ENCODE results near the gene RNF187. TPM values are rescaled to one million over a fixed set of nuclear protein-coding genes. Genes with fewer than 3 reads are reported as not detected.

RNF187 gene
- total RNA-seq, 8 experiments from 2014 or later, result 39.2 to 132 (median 87.0) TPM

- Histone ChIP-seq H3K27ac (no peak overlapping the region), H3K4me3 (no peak overlapping the region), H3K4me1 (replicated peaks in 1 of 2) (no peaks in the 10 kb centered on the region)
- in situ Hi-C loops (cut with MboI; ENCODE audit: low pct_unique_long_range_greater_than_20kb in 2 of 9, low sequenced_read_pairs in 9 of 9, unreplicated experiment in 9 of 9), result no loop called here
- 0 to 62% (median 60%) methylated on average over 1 to 3 of the region's 3 CpGs; no CpG with 5 or more reads in 5 of the 10 experiments for WGBS, 10 experiments
- ATAC-seq (replicated peaks in 6 of 8), result no peak
Observed at GRCh38 chr1:228530086-228530758, 43.0 kb downstream of the RNF187 start.

GRCh38 chr1:228530951-228531731, 44.0 kb downstream of the RNF187 start:
- no peaks in the 10 kb centered on the region for H3K4me1 ChIP-seq (replicated peaks in 1 of 2)
- in situ Hi-C loops (cut with MboI; ENCODE audit: low pct_unique_long_range_greater_than_20kb in 2 of 9, low sequenced_read_pairs in 9 of 9, unreplicated experiment in 9 of 9), result no loop called here
- no peak overlapping the region for H3K4me3 ChIP-seq
- H3K27ac ChIP-seq, result no peak overlapping the region
- no peak for ATAC-seq (replicated peaks in 6 of 8)
- 0 to 83% (median 51%) methylated on average over 1 to 5 of the region's 5 CpGs for WGBS, 10 experiments

DNA sequence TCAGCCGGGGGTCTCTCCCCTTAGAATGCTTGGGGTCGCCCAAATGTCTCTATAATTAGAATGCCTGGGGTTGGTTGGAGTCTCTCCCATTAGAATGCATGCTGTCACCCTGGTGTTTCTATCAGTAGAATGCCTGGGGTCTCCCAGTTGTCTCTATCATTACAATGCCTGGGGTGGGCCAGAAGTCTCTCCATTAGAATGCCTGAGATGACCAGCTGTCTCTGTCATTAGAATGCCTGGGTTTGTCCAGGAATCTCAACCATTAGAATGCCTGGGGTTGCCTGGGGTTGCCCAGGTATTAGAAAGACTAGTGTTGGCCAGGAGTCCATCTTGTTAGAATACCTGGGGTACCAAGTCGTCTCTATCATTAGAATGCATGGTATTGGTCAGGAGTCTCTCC, 51.6 kb downstream of the RNF187 start:
- H3K4me3 ChIP-seq, result no peak overlapping the region
- no peak overlapping the region for H3K27ac ChIP-seq
- no peaks in the 10 kb centered on the region for H3K4me1 ChIP-seq (replicated peaks in 1 of 2)
- WGBS, 10 experiments, result 0 to 53% (median 33%) methylated on average over 1 to 3 of the region's 3 CpGs; no CpG with 5 or more reads in 3 of the 10 experiments
- in situ Hi-C loops (cut with MboI; ENCODE audit: low pct_unique_long_range_greater_than_20kb in 2 of 9, low sequenced_read_pairs in 9 of 9, unreplicated experiment in 9 of 9), result no loop called here
- ATAC-seq (replicated peaks in 6 of 8), result no peak

DNA sequence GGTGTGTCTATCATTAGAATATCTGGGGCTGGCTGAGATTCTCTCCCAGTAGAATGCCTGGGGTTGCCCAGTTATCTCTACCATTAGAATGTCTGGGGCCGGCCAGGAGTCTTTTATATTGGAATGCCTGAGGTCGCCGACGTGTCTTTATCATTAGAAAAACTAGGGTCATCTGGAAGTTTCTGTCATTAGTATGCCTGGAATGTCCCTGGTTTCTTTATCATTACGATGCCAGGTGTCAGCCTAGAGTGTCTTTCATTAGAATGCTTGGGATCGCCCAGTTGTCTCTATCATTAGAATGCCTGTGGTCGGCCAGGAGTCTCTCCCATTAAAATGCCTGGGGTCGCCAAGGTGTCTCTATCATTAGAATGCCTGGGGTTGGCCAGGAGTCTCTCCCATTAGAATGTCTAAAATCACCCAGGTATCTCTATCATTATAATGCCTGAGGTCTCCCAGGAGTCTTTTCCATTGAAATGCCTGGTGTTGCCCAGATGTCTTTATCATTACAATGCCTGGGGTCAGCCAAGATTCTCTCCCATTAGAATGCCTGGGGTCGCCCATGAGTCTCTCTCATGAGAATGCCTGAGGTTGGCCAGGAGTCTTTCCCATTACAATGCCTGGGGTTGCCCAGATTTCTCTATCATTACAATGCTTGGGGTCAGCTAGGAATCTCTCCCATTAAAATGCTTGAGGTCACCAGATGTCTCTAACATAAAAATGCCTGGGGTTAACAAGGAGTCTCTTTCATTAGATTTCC, 53.2 kb downstream of the RNF187 start:
- ATAC-seq (replicated peaks in 6 of 8), result no peak

GRCh38 chr1:228541725-228542124, 54.5 kb downstream of the RNF187 start:
- Histone ChIP-seq H3K27ac (no peak overlapping the region), H3K4me1 (replicated peaks in 1 of 2) (no peaks in the 10 kb centered on the region), H3K4me3 (no peak overlapping the region)
- WGBS, 10 experiments, result 0 to 83% (median 58%) methylated on average over 1 to 4 of the region's 4 CpGs; no CpG with 5 or more reads in 2 of the 10 experiments
- no peak for ATAC-seq (replicated peaks in 6 of 8)
- in situ Hi-C loops (cut with MboI; ENCODE audit: low pct_unique_long_range_greater_than_20kb in 2 of 9, low sequenced_read_pairs in 9 of 9, unreplicated experiment in 9 of 9), result no loop called here

More for the DNA sequence above, 53.2 kb downstream of the RNF187 start:
- in situ Hi-C loops (cut with MboI; ENCODE audit: low pct_unique_long_range_greater_than_20kb in 2 of 9, low sequenced_read_pairs in 9 of 9, unreplicated experiment in 9 of 9), result no loop called here
- Histone ChIP-seq H3K4me1 (replicated peaks in 1 of 2) (no peaks in the 10 kb centered on the region), H3K27ac (no peak overlapping the region), H3K4me3 (no peak overlapping the region)
- WGBS, 10 experiments, result 9 to 49% (median 21%) methylated on average over 1 to 9 of the region's 9 CpGs; no CpG with 5 or more reads in 1 of the 10 experiments

GRCh38 chr1:228542376-228542775, 55.2 kb downstream of the RNF187 start:
- Histone ChIP-seq H3K27ac (no peak overlapping the region), H3K4me3 (no peak overlapping the region), H3K4me1 (replicated peaks in 1 of 2) (no peaks in the 10 kb centered on the region)
- 40 to 80% (median 50%) methylated on average over 1 to 2 of the region's 2 CpGs; no CpG with 5 or more reads in 5 of the 10 experiments for WGBS, 10 experiments
- ATAC-seq (replicated peaks in 6 of 8), result no peak
- in situ Hi-C loops (cut with MboI; ENCODE audit: low pct_unique_long_range_greater_than_20kb in 2 of 9, low sequenced_read_pairs in 9 of 9, unreplicated experiment in 9 of 9), result no loop called here

DNA sequence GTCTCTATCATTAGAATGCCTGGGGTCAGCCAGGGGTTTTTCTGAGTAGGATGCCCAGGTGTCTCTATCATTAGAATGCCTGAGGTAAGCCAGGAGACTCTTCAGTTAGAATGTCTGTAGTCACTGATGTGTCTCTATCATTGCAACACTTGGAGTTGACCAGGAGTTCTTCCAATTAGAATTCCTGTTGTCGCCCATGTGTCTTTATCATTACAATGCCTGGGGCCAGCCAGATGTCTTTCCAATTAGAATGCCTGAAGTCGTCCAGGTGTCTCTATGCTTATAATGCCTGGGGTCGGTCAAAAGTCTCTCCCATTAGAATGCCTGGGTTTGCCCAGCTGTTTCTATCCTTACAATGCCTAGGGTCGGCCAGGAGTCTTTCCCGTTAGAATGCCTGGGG, 55.8 kb downstream of the RNF187 start:
- in situ Hi-C loops (cut with MboI; ENCODE audit: low pct_unique_long_range_greater_than_20kb in 2 of 9, low sequenced_read_pairs in 9 of 9, unreplicated experiment in 9 of 9), result no loop called here
- WGBS, 10 experiments, result 0 to 79% (median 38%) methylated on average over 1 to 5 of the region's 5 CpGs; no CpG with 5 or more reads in 2 of the 10 experiments
- no peak for ATAC-seq (replicated peaks in 6 of 8)

DNA sequence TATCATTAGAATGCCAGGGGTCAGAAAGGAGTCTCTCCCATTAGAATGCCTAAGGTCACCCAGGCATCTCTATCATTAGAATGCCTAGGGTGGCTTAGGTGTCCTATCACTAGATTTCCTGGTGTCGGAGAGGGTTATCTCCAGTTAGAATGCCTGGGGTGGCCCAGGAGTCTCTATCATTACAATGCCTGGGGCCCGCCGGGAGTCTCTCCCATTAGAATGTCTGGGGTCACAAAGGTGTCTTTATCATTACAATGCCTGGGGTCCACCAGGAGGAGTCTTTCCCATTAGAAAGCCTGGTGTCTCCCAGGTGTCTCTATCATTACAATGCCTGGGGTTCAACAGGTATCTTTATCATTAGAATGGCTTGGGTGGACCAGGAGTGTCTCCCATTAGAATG, 56.2 kb downstream of the RNF187 start:
- WGBS, 10 experiments, result 61 to 100% (median 88%) methylated on average over 1 to 3 of the region's 3 CpGs; no CpG with 5 or more reads in 5 of the 10 experiments
- in situ Hi-C loops (cut with MboI; ENCODE audit: low pct_unique_long_range_greater_than_20kb in 2 of 9, low sequenced_read_pairs in 9 of 9, unreplicated experiment in 9 of 9), result no loop called here
- H3K27ac ChIP-seq, result no peak overlapping the region
- H3K4me3 ChIP-seq, result no peak overlapping the region
- ATAC-seq (replicated peaks in 6 of 8), result no peak
- H3K4me1 ChIP-seq (replicated peaks in 1 of 2), result no peaks in the 10 kb centered on the region

More for the DNA sequence above, 55.8 kb downstream of the RNF187 start:
- H3K27ac ChIP-seq, result no peak overlapping the region
- H3K4me3 ChIP-seq, result no peak overlapping the region
- no peaks in the 10 kb centered on the region for H3K4me1 ChIP-seq (replicated peaks in 1 of 2)

- 0 to 67% (median 32%) methylated on average over 1 to 7 of the region's 7 CpGs for WGBS, 10 experiments
- Histone ChIP-seq H3K4me3 (no peak overlapping the region), H3K4me1 (replicated peaks in 1 of 2) (no peaks in the 10 kb centered on the region), H3K27ac (no peak overlapping the region)
- in situ Hi-C loops (cut with MboI; ENCODE audit: low pct_unique_long_range_greater_than_20kb in 2 of 9, low sequenced_read_pairs in 9 of 9, unreplicated experiment in 9 of 9), result no loop called here
- ATAC-seq (replicated peaks in 6 of 8), result no peak
Observed at GRCh38 chr1:228544021-228544850, 57.1 kb downstream of the RNF187 start.

GRCh38 chr1:228544921-228545591, 57.9 kb downstream of the RNF187 start:
- WGBS, 10 experiments, result 7 to 46% (median 25%) methylated on average over 2 to 4 of the region's 4 CpGs; no CpG with 5 or more reads in 4 of the 10 experiments
- no peak for ATAC-seq (replicated peaks in 6 of 8)
- in situ Hi-C loops (cut with MboI; ENCODE audit: low pct_unique_long_range_greater_than_20kb in 2 of 9, low sequenced_read_pairs in 9 of 9, unreplicated experiment in 9 of 9), result no loop called here

More at GRCh38 chr1:228544921-228545591, 57.9 kb downstream of the RNF187 start:
- Histone ChIP-seq H3K4me1 (replicated peaks in 1 of 2) (no peaks in the 10 kb centered on the region), H3K27ac (no peak overlapping the region), H3K4me3 (no peak overlapping the region)
